Fibroblast of pulmonary artery (primary cell): ENCODE data around the gene RBCK1.
A peak's percentile ranks its signal among the peaks of the same experiment; 100 is the strongest.

Experiments
- DNase-seq: peaks from one replicate; pipeline ENCODE4 v3.0.0-alpha.2; 2010; ENCODE audit warnings: low read depth
- H3K4me3 ChIP-seq: replicated peaks from 2 replicates; pipeline ENCODE4 v1.5.1; 2011; ENCODE audit warnings: low read depth, mild to moderate bottlenecking, control low read depth, low read length, moderate library complexity
- TF ChIP-seq, protein P1 (sequence below): IDR thresholded peaks from 2 replicates; pipeline ENCODE4 v1.5.1; 2011; ENCODE audit warnings: mild to moderate bottlenecking, control low read depth, low read length, inconsistent platforms; ENCODE audit errors: missing control alignments

RBCK1 gene

DNA sequence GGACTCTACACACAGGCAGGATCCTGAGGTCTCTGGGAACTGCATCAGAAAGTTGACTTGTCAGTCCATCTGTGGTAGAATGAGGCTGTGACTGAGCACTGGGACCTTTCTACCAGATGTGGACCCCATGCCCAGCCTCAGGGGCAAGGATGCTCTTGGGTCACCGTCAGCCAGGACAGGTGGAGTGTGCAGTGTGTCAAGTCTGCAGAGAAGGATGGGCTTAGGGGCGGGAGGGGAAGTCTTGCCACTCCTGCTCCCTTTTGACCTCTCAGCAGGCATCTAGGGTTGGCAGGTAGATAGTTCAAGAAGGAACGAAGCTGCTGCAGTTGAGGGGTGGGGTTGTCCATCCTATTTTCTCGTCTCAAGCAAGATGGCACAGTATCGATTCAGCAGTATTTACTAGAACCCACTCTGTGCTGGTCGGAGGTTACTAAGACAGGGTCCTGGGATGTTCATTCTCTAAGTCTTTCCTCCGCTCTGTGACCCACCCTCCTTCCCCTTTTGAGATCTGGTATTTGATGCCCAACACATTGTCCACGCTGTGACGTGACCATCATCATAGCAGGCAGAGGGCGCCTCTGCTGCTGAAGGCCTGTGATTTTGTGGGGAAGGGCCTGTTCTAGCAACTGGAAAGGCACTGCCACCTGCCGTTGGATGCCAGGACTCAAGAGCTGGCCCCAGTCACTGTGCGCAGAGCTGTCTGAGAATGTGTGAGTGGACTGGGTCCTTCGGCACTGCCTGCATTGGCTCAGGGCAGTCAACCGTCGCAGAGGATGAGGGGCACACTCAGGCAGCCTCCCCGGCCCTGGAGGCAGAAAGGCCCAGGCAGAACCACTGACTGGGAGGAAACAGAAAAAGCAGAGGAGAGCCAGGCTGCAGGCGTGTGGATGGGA, 23.2 kb downstream of the RBCK1 start:
- TF ChIP-seq, protein P1, sequence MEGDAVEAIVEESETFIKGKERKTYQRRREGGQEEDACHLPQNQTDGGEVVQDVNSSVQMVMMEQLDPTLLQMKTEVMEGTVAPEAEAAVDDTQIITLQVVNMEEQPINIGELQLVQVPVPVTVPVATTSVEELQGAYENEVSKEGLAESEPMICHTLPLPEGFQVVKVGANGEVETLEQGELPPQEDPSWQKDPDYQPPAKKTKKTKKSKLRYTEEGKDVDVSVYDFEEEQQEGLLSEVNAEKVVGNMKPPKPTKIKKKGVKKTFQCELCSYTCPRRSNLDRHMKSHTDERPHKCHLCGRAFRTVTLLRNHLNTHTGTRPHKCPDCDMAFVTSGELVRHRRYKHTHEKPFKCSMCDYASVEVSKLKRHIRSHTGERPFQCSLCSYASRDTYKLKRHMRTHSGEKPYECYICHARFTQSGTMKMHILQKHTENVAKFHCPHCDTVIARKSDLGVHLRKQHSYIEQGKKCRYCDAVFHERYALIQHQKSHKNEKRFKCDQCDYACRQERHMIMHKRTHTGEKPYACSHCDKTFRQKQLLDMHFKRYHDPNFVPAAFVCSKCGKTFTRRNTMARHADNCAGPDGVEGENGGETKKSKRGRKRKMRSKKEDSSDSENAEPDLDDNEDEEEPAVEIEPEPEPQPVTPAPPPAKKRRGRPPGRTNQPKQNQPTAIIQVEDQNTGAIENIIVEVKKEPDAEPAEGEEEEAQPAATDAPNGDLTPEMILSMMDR: peak; percentile 56
- H3K4me3 ChIP-seq: no peak overlapping the region
- peak; percentile 70 for DNase-seq

DNA sequence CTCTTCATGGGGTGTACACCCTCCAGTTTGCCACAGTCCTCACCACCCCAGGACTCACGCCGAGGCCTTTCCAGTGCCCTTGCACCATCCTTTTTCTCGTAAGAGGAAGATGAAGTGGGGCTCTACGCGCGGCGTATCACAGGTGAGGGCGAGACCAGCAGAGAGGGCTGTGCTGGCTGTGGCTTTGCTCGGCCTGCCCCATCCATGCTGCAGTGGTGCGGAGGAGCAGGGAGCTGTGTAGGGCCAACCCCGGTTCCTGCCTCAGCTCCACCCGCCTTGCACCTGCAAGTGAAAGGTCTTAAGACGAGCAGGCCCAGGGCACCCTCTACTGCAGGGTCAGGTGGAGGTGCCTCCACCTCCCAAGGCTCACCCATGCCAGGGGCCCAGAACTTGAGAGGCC, 24.1 kb downstream of the RBCK1 start:
- DNase-seq: no peak
- no peak overlapping the region for H3K4me3 ChIP-seq
- TF ChIP-seq, protein P1: no peak

DNA sequence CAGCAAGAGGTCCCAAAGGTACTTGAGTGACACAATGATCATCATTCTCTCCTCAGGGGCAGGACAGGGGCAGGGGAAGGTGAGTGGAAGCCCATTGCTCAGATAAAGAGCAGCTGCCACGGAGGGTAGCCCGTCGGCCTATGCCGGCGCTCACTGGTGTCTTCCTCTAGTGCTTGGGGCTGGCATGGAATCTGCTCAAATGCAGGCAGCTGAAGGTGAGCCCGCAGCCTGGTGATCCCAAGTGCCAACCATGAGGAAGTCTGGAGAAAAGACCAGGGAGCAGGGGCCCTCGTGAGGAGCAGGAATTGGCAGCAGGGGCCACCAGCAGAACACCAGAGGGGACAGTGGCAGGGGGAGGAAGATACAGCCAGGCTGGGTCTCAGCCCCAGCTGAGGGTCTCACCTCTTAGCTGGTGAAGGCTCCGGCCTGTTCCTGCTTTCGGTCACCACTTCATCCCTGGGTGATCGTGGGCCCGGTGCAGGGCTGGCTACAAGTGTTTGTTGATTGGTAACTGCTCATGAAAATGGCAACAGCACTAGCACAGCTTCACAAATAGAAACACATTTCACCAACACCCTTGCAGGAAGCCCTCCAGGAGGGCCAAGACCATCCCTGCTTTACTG, 24.7 kb downstream of the RBCK1 start:
- TF ChIP-seq, protein P1: no peak
- H3K4me3 ChIP-seq: no peak overlapping the region
- no peak for DNase-seq

DNA sequence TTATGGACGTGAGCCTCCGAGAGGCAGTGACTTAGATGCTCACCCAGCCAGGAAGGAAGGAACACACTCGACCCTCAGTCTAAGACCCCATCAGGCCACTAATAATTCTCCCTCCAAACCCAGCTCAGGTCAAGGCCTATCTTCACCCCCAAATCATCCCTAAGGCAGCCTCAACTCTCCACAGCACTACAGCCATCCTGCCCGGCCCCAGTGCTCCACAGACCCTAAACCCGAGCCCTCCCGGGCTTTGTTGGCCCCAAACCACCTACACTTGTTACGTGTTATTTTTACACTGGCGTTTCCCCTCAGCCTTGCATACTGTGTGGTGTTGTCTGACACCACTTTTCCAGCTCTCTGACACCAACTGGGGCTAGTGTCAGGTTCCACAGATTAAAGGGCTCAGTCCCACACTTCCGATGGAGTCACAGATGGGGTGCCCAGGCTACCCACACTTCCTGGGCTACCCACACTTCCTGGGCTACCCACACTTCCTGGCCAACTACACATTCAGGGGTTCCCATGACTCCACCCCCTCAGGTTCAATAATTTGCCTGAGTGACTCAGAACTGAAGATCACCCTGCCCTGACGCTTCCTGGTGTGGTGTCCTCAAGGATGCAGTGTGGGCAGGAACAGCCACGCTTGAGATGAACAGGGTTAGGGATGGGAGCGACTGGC, 25.3 kb downstream of the RBCK1 start:
- H3K4me3 ChIP-seq: no peak overlapping the region
- TF ChIP-seq, protein P1: no peak
- no peak for DNase-seq

DNA sequence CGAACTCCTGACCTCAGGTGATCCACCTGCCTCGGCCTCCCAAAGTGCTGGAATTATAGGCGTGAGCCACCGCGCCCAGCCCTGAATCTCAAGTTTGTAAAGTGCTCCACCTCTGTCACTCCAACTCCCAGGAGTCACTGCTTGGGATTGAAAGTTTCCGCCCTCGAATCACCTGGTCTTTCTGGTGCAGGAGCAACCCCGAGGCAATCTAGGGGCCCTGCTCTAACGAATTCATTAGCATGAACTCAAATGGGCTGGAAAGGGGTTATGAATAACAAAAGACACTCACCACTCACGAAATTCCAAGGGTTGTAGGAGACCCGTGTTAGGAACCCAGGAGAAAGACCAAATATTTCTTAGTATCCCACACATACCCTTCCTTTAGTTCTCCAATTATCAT, 26.1 kb downstream of the RBCK1 start:
- no peak for DNase-seq
- no peak overlapping the region for H3K4me3 ChIP-seq
- TF ChIP-seq, protein P1: no peak

DNA sequence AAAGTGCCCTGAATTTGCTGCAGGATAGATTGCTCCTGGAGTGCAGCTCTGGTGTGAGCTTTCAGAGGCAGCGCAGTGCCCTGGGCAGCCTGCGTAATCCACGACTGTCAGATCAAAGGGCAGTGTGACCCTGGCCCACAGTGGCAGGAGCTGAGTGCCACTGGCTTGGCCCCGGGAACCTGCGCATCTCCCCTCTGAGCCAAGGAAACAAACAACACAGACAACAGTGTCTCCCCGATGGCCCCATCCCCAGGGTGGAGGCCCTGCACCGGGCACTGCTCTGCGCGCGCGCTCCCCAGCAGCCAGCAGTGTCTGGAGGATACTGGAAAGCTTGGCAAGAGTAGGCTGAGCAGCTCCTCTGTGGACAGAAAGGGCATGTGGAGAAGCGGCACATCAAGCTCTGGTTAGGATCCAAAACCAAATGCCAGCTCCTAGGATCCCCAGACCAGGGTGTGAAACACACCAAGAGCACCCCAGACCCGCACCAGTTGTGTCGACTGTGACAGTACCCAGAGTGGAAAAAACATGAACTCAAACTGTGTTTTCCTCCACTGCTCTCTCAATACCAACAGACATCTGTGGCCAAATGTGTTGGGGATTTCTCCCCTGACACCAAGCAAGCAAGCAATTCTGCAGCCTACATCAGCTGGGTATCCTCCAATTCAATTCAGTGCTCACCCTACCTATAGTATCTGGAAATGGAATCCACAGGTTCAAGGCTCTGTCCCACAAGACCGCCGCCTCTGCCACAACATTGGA, 26.7 kb downstream of the RBCK1 start:
- H3K4me3 ChIP-seq: no peak overlapping the region
- TF ChIP-seq, protein P1: no peak
- no peak for DNase-seq
